Muscle of leg (tissue), 11 donors: ENCODE results near the gene ASB5. TPM values are rescaled to one million over a fixed set of nuclear protein-coding genes. Genes with fewer than 3 reads are reported as not detected.
A peak's percentile ranks its signal among the peaks of the same experiment; 100 is the strongest.

ENCODE experiments used
- DNase-seq: peaks from one replicate; pipeline ENCODE4 v3.0.0; 2013
- H3K27ac ChIP-seq: one replicate; pipeline ENCODE4 v1.5.1; 2013; ENCODE audit warnings: mild to moderate bottlenecking, low read length, control low read depth
- H3K27me3 ChIP-seq: one replicate; pipeline ENCODE4 v1.6.1; 2013; ENCODE audit warnings: low read length; ENCODE audit not compliant: control insufficient read depth, insufficient read depth
- H3K36me3 ChIP-seq: one replicate; pipeline ENCODE4 v1.6.1; 2013; ENCODE audit warnings: low read length; ENCODE audit not compliant: control insufficient read depth, insufficient read depth
- H3K4me1 ChIP-seq: one replicate; pipeline ENCODE4 v1.6.1; 2013; ENCODE audit warnings: low read length; ENCODE audit not compliant: control insufficient read depth, insufficient read depth
- H3K4me3 ChIP-seq: one replicate; pipeline ENCODE4 v1.5.1; 2013; ENCODE audit warnings: low read length, control low read depth
- H3K9me3 ChIP-seq: replicated peaks from 2 replicates; pipeline ENCODE4 v1.6.1; 2013; ENCODE audit warnings: low read depth, low read length; ENCODE audit not compliant: control insufficient read depth
- WGBS: methylation state at CpG from one replicate; pipeline ENCODE4 v1.1.5; 2013; ENCODE audit warnings: missing lambda C conversion rate; ENCODE audit not compliant: insufficient coverage; 5-methylcytosine and 5-hydroxymethylcytosine counted together
- polyA plus RNA-seq, 8 donors: library from polyadenylated mRNA; unstranded; fragments of 120-200 nt; gene quantifications; one replicate each; pipeline versions ENCODE4 v1.2.1 to v1.2.3, GENCODE V29; 2013; ENCODE audit warnings: inconsistent platforms in 1 of 8, low replicate concordance in 1 of 8; ENCODE audit not compliant: insufficient read length in 8 of 8, insufficient read depth in 1 of 8
- total RNA-seq: library from RNA; stranded (reverse); fragments of 120-200 nt; gene quantifications from one replicate; pipeline ENCODE4 v1.2.4, GENCODE V29; 2013

ASB5 gene
- total and polyA plus RNA-seq, 9 donors = 59.0 to 124 (median 85.9) TPM

GRCh38 chr4:176187624-176188023 lies 81.4 kb downstream of the ASB5 start:
- Histone ChIP-seq H3K27ac (no peak overlapping the region), H3K4me1 (peaks cover 3% of the 10 kb centered on the region), H3K9me3 (no peaks in the 10 kb centered on the region), H3K27me3 (no peaks in the 10 kb centered on the region), H3K36me3 (no peaks in the 10 kb centered on the region), H3K4me3 (no peak overlapping the region)
- WGBS = no CpG with 5 or more reads among the region's 2 CpGs
- peak; percentile 5 for DNase-seq

GRCh38 chr4:176186671-176187395 lies 82.2 kb downstream of the ASB5 start:
- Histone ChIP-seq H3K9me3 (no peaks in the 10 kb centered on the region), H3K4me3 (no peak overlapping the region), H3K4me1 (peaks cover 3% of the 10 kb centered on the region), H3K27me3 (no peaks in the 10 kb centered on the region), H3K27ac (no peak overlapping the region), H3K36me3 (no peaks in the 10 kb centered on the region)
- DNase-seq = no peak
- no CpG with 5 or more reads among the region's 6 CpGs for WGBS

GRCh38 chr4:176186067-176186466 lies 83.0 kb downstream of the ASB5 start:
- 60% methylated on average over 1 of the region's 2 CpGs for WGBS
- Histone ChIP-seq H3K9me3 (no peaks in the 10 kb centered on the region), H3K27ac (no peak overlapping the region), H3K36me3 (no peaks in the 10 kb centered on the region), H3K27me3 (no peaks in the 10 kb centered on the region), H3K4me1 (peaks cover 3% of the 10 kb centered on the region), H3K4me3 (no peak overlapping the region)
- no peak for DNase-seq

GRCh38 chr4:176185051-176185450 lies 84.0 kb downstream of the ASB5 start:
- H3K36me3 ChIP-seq = no peaks in the 10 kb centered on the region
- no peak overlapping the region for H3K4me3 ChIP-seq
- peak; percentile 53 for DNase-seq
- peak overlapping the region; percentile 4 for H3K27ac ChIP-seq
- no peaks in the 10 kb centered on the region for H3K27me3 ChIP-seq
- WGBS = 40% methylated on average over 1 of the region's 1 CpG
- H3K9me3 ChIP-seq = no peaks in the 10 kb centered on the region
- peaks cover 1% of the 10 kb centered on the region for H3K4me1 ChIP-seq

Other genes starting within 250 kb of the ASB5 start
- 0.22 TPM for gene WDR17, start 203.4 kb downstream of the ASB5 start, total RNA-seq
- 1 to 10 TPM in 1 of 8 donors, under 1 TPM in 7; 0.25 to 1.0 (median 0.69) TPM for gene WDR17, start 203.4 kb downstream of the ASB5 start, polyA plus RNA-seq
- gene SPATA4, start 73.6 kb downstream of the ASB5 start, total RNA-seq = 0.13 TPM
- under 1 TPM in 6 of 8 donors, not detected in 2; 0.21 to 0.62 (median 0.51) TPM for gene SPATA4, start 73.6 kb downstream of the ASB5 start, polyA plus RNA-seq
- 44.8 TPM for gene SPCS3, start 50.7 kb upstream of the ASB5 start, total RNA-seq
- gene SPCS3, start 50.7 kb upstream of the ASB5 start, polyA plus RNA-seq = 10 to 100 TPM; 43.0 to 70.4 (median 55.7) TPM